ENCODE results near the gene NEDD4. TPM values are rescaled to one million over a fixed set of nuclear protein-coding genes. Genes with fewer than 3 reads are reported as not detected.
"Not testable (repeated sequence)": the region's sequence is repeated elsewhere in the genome, so short reads cannot be mapped to it uniquely, and the experiment has no call there.

NEDD4 gene
- total RNA-seq, 4 donors from 2014 or later, result 16.1 to 55.3 (median 26.6) TPM

DNA sequence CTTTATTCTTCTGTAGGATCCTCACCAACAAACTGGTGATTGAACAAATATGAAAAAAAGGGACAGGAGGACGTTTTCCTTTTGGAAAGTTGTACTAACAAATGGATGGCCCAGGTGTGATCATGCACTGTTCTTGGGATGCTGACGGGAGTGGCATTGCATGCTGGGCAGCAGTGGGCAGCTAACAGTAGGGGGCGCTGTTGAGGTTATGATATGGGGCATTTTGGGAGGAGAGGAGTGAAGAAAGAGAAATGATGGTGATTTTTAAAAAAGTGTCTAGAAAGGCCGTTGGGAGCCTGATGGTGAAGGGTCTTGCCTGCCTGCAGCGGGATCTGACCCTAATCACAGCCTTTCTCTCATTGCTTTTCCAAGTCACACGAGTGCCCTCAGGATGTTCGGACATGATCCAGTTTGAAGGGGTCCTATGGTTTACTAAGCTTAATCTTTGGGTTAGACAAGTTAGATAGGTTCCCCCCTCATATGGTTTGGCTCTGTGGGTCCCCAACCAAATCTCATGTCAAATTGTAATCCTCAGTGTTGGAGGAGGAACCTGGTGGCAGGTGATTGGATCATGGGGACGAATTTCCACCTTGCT lies 204.2 kb downstream of the NEDD4 start:
- no peak for DNase-seq (ENCODE audit: low spot score in 2 of 2)

GRCh38 chr15:55786341-55786740 lies 207.1 kb downstream of the NEDD4 start:
- no peaks in the 10 kb centered on the region for H3K4me1 ChIP-seq
- H3K9me3 ChIP-seq, result no peaks in the 10 kb centered on the region
- H3K4me3 ChIP-seq, result no peak overlapping the region
- 90% methylated on average over 3 of the region's 3 CpGs for WGBS
- TF ChIP-seq EP300 (IDR thresholded peaks at IDR 0.05) (no peak), POLR2A (IDR thresholded peaks at IDR 0.05) (no peak), POLR2AphosphoS5 (IDR thresholded peaks at IDR 0.05) (no peak), CTCF (IDR thresholded peaks at IDR 0.05) (no peak)
- H3K27me3 ChIP-seq, result no peaks in the 10 kb centered on the region
- DNase-seq (ENCODE audit: low spot score in 2 of 2), result no peak
- no peaks in the 10 kb centered on the region for H3K36me3 ChIP-seq
- H3K27ac ChIP-seq, result no peak overlapping the region

More for the DNA sequence above, 204.2 kb downstream of the NEDD4 start:
- Histone ChIP-seq H3K4me3 (no peak overlapping the region), H3K36me3 (no peaks in the 10 kb centered on the region), H3K9me3 (no peaks in the 10 kb centered on the region), H3K27me3 (no peaks in the 10 kb centered on the region), H3K27ac (no peak overlapping the region), H3K4me1 (no peaks in the 10 kb centered on the region)
- 83% methylated on average over 8 of the region's 8 CpGs for WGBS
- TF ChIP-seq POLR2A (IDR thresholded peaks at IDR 0.05) (no peak), EP300 (IDR thresholded peaks at IDR 0.05) (no peak), POLR2AphosphoS5 (IDR thresholded peaks at IDR 0.05) (no peak), CTCF (IDR thresholded peaks at IDR 0.05) (peak in 1 of 2 donors; percentile 7)

DNA sequence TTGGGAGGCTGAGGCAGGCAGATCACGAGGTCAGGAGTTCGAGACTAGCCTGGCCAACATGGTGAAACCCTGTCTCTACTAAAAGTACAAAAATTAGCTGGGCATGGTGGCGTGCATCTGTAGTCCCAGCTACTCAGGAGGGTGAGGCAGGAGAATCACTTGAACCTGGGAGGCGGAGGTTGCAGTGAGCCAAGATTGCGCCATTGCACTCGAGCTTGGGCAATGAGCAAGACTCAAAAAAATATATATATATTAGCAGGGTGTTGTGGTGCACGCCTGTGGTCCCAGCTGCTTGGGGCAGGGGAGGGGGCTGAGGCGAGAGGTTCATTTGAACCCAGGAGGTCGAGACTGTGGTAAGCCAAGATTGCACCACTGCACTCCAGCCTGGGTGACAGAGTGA lies 207.8 kb downstream of the NEDD4 start:
- 79% methylated on average over 9 of the region's 9 CpGs for WGBS
- H3K4me3 ChIP-seq, result not testable (repeated sequence)

DNA sequence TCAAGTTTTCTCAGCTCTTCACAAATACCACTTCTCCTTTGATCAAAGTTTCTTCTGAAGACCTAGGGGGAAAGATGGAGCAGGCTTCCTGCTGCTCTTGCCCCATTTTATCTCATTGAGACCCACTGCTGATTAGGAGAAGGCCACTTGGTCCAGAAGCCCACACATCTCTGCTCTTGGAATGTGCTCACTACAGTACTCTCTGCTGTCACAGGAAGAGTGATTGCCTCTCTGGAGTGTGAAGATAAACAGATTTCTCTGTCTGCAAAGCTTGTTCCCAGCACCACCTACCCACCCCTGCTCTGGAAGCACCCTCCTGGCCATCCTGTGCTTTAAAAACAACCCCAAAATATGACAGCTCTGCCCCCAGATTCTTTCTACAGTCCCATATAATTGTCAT lies 209.1 kb downstream of the NEDD4 start:
- Histone ChIP-seq H3K36me3 (no peaks in the 10 kb centered on the region), H3K4me3 (no peak overlapping the region), H3K4me1 (no peaks in the 10 kb centered on the region), H3K27me3 (no peaks in the 10 kb centered on the region), H3K9me3 (no peaks in the 10 kb centered on the region), H3K27ac (no peak overlapping the region)
- TF ChIP-seq POLR2AphosphoS5 (IDR thresholded peaks at IDR 0.05), result no peak
- TF ChIP-seq EP300 (IDR thresholded peaks at IDR 0.05), result no peak
- no peak for TF ChIP-seq POLR2A (IDR thresholded peaks at IDR 0.05)
- TF ChIP-seq CTCF (IDR thresholded peaks at IDR 0.05), result no peak
- no peak for DNase-seq (ENCODE audit: low spot score in 2 of 2)

More for the DNA sequence above, 207.8 kb downstream of the NEDD4 start:
- not testable (repeated sequence) for H3K27me3 ChIP-seq; H3K9me3 ChIP-seq; DNase-seq (ENCODE audit: low spot score in 2 of 2); H3K27ac ChIP-seq; H3K4me1 ChIP-seq; H3K36me3 ChIP-seq

- Histone ChIP-seq H3K4me3 (no peak overlapping the region), H3K9me3 (no peaks in the 10 kb centered on the region), H3K27ac (no peak overlapping the region), H3K4me1 (no peaks in the 10 kb centered on the region), H3K27me3 (no peaks in the 10 kb centered on the region), H3K36me3 (no peaks in the 10 kb centered on the region)
- DNase-seq (ENCODE audit: low spot score in 2 of 2), result no peak
- WGBS, result 48% methylated on average over 3 of the region's 3 CpGs
- no peak for TF ChIP-seq POLR2A (IDR thresholded peaks at IDR 0.05)
- no peak for TF ChIP-seq EP300 (IDR thresholded peaks at IDR 0.05)
Observed at GRCh38 chr15:55782901-55783300, 210.5 kb downstream of the NEDD4 start.

DNA sequence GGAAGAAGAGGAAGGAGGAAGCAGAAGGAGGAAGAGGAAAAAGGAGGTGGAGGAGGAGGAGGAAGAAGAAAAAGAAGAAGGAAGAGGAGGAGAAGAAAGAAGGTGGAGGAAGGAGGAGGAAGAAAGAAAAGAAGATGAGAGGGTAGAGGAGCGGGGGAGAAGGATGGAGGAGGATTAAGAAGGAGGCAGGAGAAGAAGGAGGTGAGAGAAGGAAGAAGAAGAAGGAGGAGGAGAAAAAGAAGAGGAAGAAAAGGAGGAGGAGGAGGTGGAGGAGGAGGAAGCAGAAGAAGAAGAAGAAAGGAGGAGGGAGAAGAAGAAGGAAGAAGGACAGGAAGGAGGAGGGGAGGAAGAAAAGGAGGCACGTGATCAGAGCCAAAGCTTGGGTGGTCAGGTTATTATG lies 213.1 kb downstream of the NEDD4 start:
- Histone ChIP-seq H3K36me3 (no peaks in the 10 kb centered on the region), H3K4me3 (no peak overlapping the region), H3K27me3 (no peaks in the 10 kb centered on the region), H3K9me3 (no peaks in the 10 kb centered on the region), H3K27ac (no peak overlapping the region), H3K4me1 (no peaks in the 10 kb centered on the region)
- whole genome bisulfite sequencing, result 76% methylated on average over 2 of the region's 2 CpGs
- DNase-seq (ENCODE audit: low spot score in 2 of 2), result no peak
- TF ChIP-seq POLR2A (IDR thresholded peaks at IDR 0.05) (no peak), CTCF (IDR thresholded peaks at IDR 0.05) (no peak)
